ENCODE data around the gene LPGAT1. TPM values are rescaled to one million over a fixed set of nuclear protein-coding genes. Genes with fewer than 3 reads are reported as not detected.
"Not testable (repeated sequence)": the region's sequence is repeated elsewhere in the genome, so short reads cannot be mapped to it uniquely, and the experiment has no call there.

Gene LPGAT1
- total and polyA plus RNA-seq, 5 donors: 10.1 to 58.8 (median 35.2) TPM

GRCh38 chr1:211732293-211732980 is 98.1 kb downstream of the LPGAT1 start:
- no peak overlapping the region for H3K4me3 ChIP-seq (ENCODE audit: low read length)
- no peaks in the 10 kb centered on the region for H3K4me1 ChIP-seq (ENCODE audit: control insufficient read depth, insufficient read depth, low read length)
- H3K27me3 ChIP-seq (ENCODE audit: control insufficient read depth, insufficient read depth): no peaks in the 10 kb centered on the region
- H3K27ac ChIP-seq (ENCODE audit: low read length): no peak overlapping the region
- 72% methylated on average over 4 of the region's 4 CpGs for WGBS
- no peak for DNase-seq
- no peaks in the 10 kb centered on the region for H3K9me3 ChIP-seq (ENCODE audit: control insufficient read depth, low read length)
- no peak for ATAC-seq
- intact Hi-C loops (cut with DNase I): no loop called here

GRCh38 chr1:211731456-211732292 is 98.9 kb downstream of the LPGAT1 start:
- Histone ChIP-seq H3K27ac (ENCODE audit: low read length) (no peak overlapping the region), H3K4me3 (ENCODE audit: low read length) (no peak overlapping the region), H3K9me3 (ENCODE audit: control insufficient read depth, low read length) (no peaks in the 10 kb centered on the region), H3K4me1 (ENCODE audit: control insufficient read depth, insufficient read depth, low read length) (no peaks in the 10 kb centered on the region), H3K27me3 (ENCODE audit: control insufficient read depth, insufficient read depth) (no peaks in the 10 kb centered on the region)
- intact Hi-C loops (cut with DNase I): no loop called here
- 85% methylated on average over 5 of the region's 5 CpGs for WGBS
- DNase-seq (no peak), ATAC-seq (no peak)

- intact Hi-C loops (cut with DNase I): no loop called here
- no peak for DNase-seq
- no peak for ATAC-seq
Observed at GRCh38 chr1:211730347-211730746, 100.2 kb downstream of the LPGAT1 start.

GRCh38 chr1:211729238-211729637 is 101.3 kb downstream of the LPGAT1 start:
- Histone ChIP-seq H3K4me1 (ENCODE audit: control insufficient read depth, insufficient read depth, low read length) (no peaks in the 10 kb centered on the region), H3K9me3 (ENCODE audit: control insufficient read depth, low read length) (no peaks in the 10 kb centered on the region), H3K27ac (ENCODE audit: low read length) (no peak overlapping the region), H3K4me3 (ENCODE audit: low read length) (no peak overlapping the region), H3K27me3 (ENCODE audit: control insufficient read depth, insufficient read depth) (no peaks in the 10 kb centered on the region)
- ATAC-seq: no peak
- intact Hi-C loops (cut with DNase I): no loop called here
- WGBS: 95% methylated on average over 7 of the region's 7 CpGs
- DNase-seq: no peak

More at GRCh38 chr1:211730347-211730746, 100.2 kb downstream of the LPGAT1 start:
- no peaks in the 10 kb centered on the region for H3K4me1 ChIP-seq (ENCODE audit: control insufficient read depth, insufficient read depth, low read length)
- H3K4me3 ChIP-seq (ENCODE audit: low read length): no peak overlapping the region
- no peaks in the 10 kb centered on the region for H3K9me3 ChIP-seq (ENCODE audit: control insufficient read depth, low read length)
- 88% methylated on average over 4 of the region's 4 CpGs for WGBS
- H3K27me3 ChIP-seq (ENCODE audit: control insufficient read depth, insufficient read depth): no peaks in the 10 kb centered on the region
- H3K27ac ChIP-seq (ENCODE audit: low read length): no peak overlapping the region

GRCh38 chr1:211726467-211726995 is 104.0 kb downstream of the LPGAT1 start:
- Histone ChIP-seq H3K4me3 (ENCODE audit: low read length) (no peak overlapping the region), H3K27me3 (ENCODE audit: control insufficient read depth, insufficient read depth) (no peaks in the 10 kb centered on the region), H3K9me3 (ENCODE audit: control insufficient read depth, low read length) (no peaks in the 10 kb centered on the region), H3K4me1 (ENCODE audit: control insufficient read depth, insufficient read depth, low read length) (no peaks in the 10 kb centered on the region), H3K27ac (ENCODE audit: low read length) (no peak overlapping the region)
- WGBS: 59% methylated on average over 4 of the region's 4 CpGs
- DNase-seq (no peak), ATAC-seq (no peak)
- intact Hi-C loops (cut with DNase I): no loop called here

GRCh38 chr1:211724687-211725196 is 105.8 kb downstream of the LPGAT1 start:
- Histone ChIP-seq H3K9me3 (ENCODE audit: control insufficient read depth, low read length) (no peaks in the 10 kb centered on the region), H3K4me3 (ENCODE audit: low read length) (no peak overlapping the region), H3K27ac (ENCODE audit: low read length) (no peak overlapping the region), H3K27me3 (ENCODE audit: control insufficient read depth, insufficient read depth) (no peaks in the 10 kb centered on the region), H3K4me1 (ENCODE audit: control insufficient read depth, insufficient read depth, low read length) (no peaks in the 10 kb centered on the region)
- ATAC-seq (no peak), DNase-seq (no peak)
- intact Hi-C loops (cut with DNase I): no loop called here
- 47% methylated on average over 11 of the region's 11 CpGs for WGBS

GRCh38 chr1:211723273-211723672 is 107.3 kb downstream of the LPGAT1 start:
- H3K9me3 ChIP-seq (ENCODE audit: control insufficient read depth, low read length): no peaks in the 10 kb centered on the region
- no peaks in the 10 kb centered on the region for H3K27me3 ChIP-seq (ENCODE audit: control insufficient read depth, insufficient read depth)
- WGBS: 90% methylated on average over 5 of the region's 5 CpGs
- H3K27ac ChIP-seq (ENCODE audit: low read length): no peak overlapping the region
- ATAC-seq: no peak
- intact Hi-C loops (cut with DNase I): no loop called here
- DNase-seq: no peak
- H3K4me1 ChIP-seq (ENCODE audit: control insufficient read depth, insufficient read depth, low read length): no peaks in the 10 kb centered on the region
- H3K4me3 ChIP-seq (ENCODE audit: low read length): no peak overlapping the region

- no peak for ATAC-seq
- H3K4me1 ChIP-seq (ENCODE audit: control insufficient read depth, insufficient read depth, low read length): no peaks in the 10 kb centered on the region
- no peak for DNase-seq
- WGBS: 92% methylated on average over 6 of the region's 6 CpGs
- H3K27ac ChIP-seq (ENCODE audit: low read length): no peak overlapping the region
- no peaks in the 10 kb centered on the region for H3K9me3 ChIP-seq (ENCODE audit: control insufficient read depth, low read length)
- no peak overlapping the region for H3K4me3 ChIP-seq (ENCODE audit: low read length)
- intact Hi-C loops (cut with DNase I): no loop called here
- H3K27me3 ChIP-seq (ENCODE audit: control insufficient read depth, insufficient read depth): no peaks in the 10 kb centered on the region
Observed at GRCh38 chr1:211722277-211723175, 108.0 kb downstream of the LPGAT1 start.

GRCh38 chr1:211716555-211716954 is 114.0 kb downstream of the LPGAT1 start:
- H3K4me1 ChIP-seq (ENCODE audit: control insufficient read depth, insufficient read depth, low read length); ATAC-seq; intact Hi-C loops (cut with DNase I); H3K27me3 ChIP-seq (ENCODE audit: control insufficient read depth, insufficient read depth); H3K27ac ChIP-seq (ENCODE audit: low read length); H3K4me3 ChIP-seq (ENCODE audit: low read length); H3K9me3 ChIP-seq (ENCODE audit: control insufficient read depth, low read length); DNase-seq: not testable (repeated sequence)
- WGBS: 95% methylated on average over 4 of the region's 4 CpGs

GRCh38 chr1:211715971-211716370 is 114.6 kb downstream of the LPGAT1 start:
- Histone ChIP-seq H3K4me3 (ENCODE audit: low read length) (no peak overlapping the region), H3K4me1 (ENCODE audit: control insufficient read depth, insufficient read depth, low read length) (no peaks in the 10 kb centered on the region), H3K9me3 (ENCODE audit: control insufficient read depth, low read length) (no peaks in the 10 kb centered on the region), H3K27me3 (ENCODE audit: control insufficient read depth, insufficient read depth) (no peaks in the 10 kb centered on the region), H3K27ac (ENCODE audit: low read length) (no peak overlapping the region)
- DNase-seq (no peak), ATAC-seq (no peak)
- intact Hi-C loops (cut with DNase I): no loop called here
- WGBS: 66% methylated on average over 2 of the region's 2 CpGs
